Gastroesophageal sphincter (tissue), 3 donors: ENCODE results near the gene WFDC12.

ENCODE experiments used
- EP300 ChIP-seq: sonication (generic); formaldehyde crosslinking; IDR thresholded peaks from one replicate; pipeline ENCODE4 v1.6.1; 2017; ENCODE audit warnings: antibody characterized with exemption, mild to moderate bottlenecking
- POLR2A ChIP-seq, 2 donors: fragments of 450-650 bp; IDR thresholded peaks; one replicate each; pipeline ENCODE4 v1.6.1; 2017; ENCODE audit warnings: antibody characterized with exemption in 2 of 2, mild to moderate bottlenecking in 2 of 2, moderate library complexity in 1 of 2
- POLR2AphosphoS5 ChIP-seq: sonication (generic); formaldehyde crosslinking; IDR thresholded peaks from one replicate; pipeline ENCODE4 v1.6.1; 2017; ENCODE audit warnings: antibody characterized with exemption
- TF ChIP-seq, protein P1 (sequence below), 4 experiments: fragments of 200-600 bp in 2 of 4; fragments of 450-650 bp in 2 of 4; sonication (generic) in 1 of 4; IDR thresholded peaks; one replicate each; pipeline ENCODE4 v1.5.1; 2017 to 2019; ENCODE audit warnings: antibody characterized with exemption in 4 of 4, mild to moderate bottlenecking in 2 of 4, moderate library complexity in 2 of 4

DNA sequence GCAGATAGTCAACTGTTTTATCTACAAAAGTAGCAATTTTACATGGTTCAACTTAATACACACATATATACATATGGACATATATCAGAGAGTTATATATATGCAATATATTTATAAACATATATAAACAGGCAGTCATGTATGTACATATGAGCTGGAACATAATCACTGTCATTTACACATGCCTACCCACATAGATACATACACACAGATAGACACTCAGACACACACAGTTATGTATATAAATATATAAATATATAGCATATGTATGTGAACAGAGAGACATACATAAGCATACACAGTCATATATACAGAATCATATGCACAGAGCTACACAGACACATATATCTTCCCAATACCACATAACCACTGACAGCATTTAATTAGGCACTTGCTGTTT, 11.5 kb downstream of the WFDC12 start:
- TF ChIP-seq, protein P1, sequence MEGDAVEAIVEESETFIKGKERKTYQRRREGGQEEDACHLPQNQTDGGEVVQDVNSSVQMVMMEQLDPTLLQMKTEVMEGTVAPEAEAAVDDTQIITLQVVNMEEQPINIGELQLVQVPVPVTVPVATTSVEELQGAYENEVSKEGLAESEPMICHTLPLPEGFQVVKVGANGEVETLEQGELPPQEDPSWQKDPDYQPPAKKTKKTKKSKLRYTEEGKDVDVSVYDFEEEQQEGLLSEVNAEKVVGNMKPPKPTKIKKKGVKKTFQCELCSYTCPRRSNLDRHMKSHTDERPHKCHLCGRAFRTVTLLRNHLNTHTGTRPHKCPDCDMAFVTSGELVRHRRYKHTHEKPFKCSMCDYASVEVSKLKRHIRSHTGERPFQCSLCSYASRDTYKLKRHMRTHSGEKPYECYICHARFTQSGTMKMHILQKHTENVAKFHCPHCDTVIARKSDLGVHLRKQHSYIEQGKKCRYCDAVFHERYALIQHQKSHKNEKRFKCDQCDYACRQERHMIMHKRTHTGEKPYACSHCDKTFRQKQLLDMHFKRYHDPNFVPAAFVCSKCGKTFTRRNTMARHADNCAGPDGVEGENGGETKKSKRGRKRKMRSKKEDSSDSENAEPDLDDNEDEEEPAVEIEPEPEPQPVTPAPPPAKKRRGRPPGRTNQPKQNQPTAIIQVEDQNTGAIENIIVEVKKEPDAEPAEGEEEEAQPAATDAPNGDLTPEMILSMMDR (IDR thresholded peaks at IDR 0.05), result no peak
- TF ChIP-seq POLR2A (IDR thresholded peaks at IDR 0.05) (no peak), POLR2AphosphoS5 (no peak), EP300 (no peak)
